Esophagus squamous epithelium (tissue), 5 donors: ENCODE measurements around the gene NR6A1. TPM values are rescaled to one million over a fixed set of nuclear protein-coding genes. Genes with fewer than 3 reads are reported as not detected.

Source experiments
- DNase-seq: peaks from one replicate; lab custom pipeline; 2025; lab: John Stamatoyannopoulos, UW
- H3K27ac ChIP-seq, 4 donors: fragments of 200-600 bp; sonication (generic); one replicate each; pipeline ENCODE4 v1.5.1; 2016 to 2019; ENCODE audit warnings: mild to moderate bottlenecking in 1 of 4
- H3K27me3 ChIP-seq, 4 donors: fragments of 200-600 bp; sonication (generic); 1 replicate in 3 of 4; 2 replicates in 1 of 4; pipeline versions ENCODE4 v1.5.1 to v1.6.0; 2017 to 2021; ENCODE audit warnings: antibody characterized with exemption in 1 of 4
- H3K36me3 ChIP-seq, 3 donors: fragments of 200-600 bp; sonication (generic); one replicate each; pipeline ENCODE4 v1.5.1; 2016 to 2019
- H3K4me1 ChIP-seq, 3 donors: fragments of 200-600 bp; sonication (generic); one replicate each; pipeline ENCODE4 v1.5.1; 2017 to 2019
- H3K4me3 ChIP-seq, 4 donors: fragments of 200-600 bp; sonication (generic); 1 replicate in 3 of 4; 2 replicates in 1 of 4; pipeline ENCODE4 v1.5.1; 2016 to 2019; ENCODE audit warnings: mild to moderate bottlenecking in 2 of 4, moderate library complexity in 1 of 4
- H3K9me3 ChIP-seq, 3 donors: fragments of 200-600 bp; sonication (generic); one replicate each; pipeline ENCODE4 v1.5.1; 2016 to 2019
- CTCF ChIP-seq, 6 experiments: fragments of 450-650 bp in 4 of 6; fragments of 200-600 bp in 2 of 6; sonication (generic) in 2 of 6; IDR thresholded peaks; one replicate each; pipeline ENCODE4 v1.5.1; 2016 to 2019; ENCODE audit warnings: antibody characterized with exemption in 6 of 6, mild to moderate bottlenecking in 4 of 6, moderate library complexity in 4 of 6
- POLR2A ChIP-seq, 4 donors: fragments of 450-650 bp; IDR thresholded peaks; one replicate each; pipeline ENCODE4 v1.6.1; 2017; ENCODE audit warnings: antibody characterized with exemption in 4 of 4, mild to moderate bottlenecking in 4 of 4, moderate library complexity in 3 of 4
- WGBS, 2 donors: methylation state at CpG; one replicate each; pipeline ENCODE4 v1.1.5; 2018; 5-methylcytosine and 5-hydroxymethylcytosine counted together
- intact Hi-C: fragments of 100-400 bp; cut with DNase I; formaldehyde crosslinking; loops from one replicate; pipeline ENCODE4 v1.15.0; 2022
- total RNA-seq, 4 donors: library from RNA; depleted of rRNA; stranded (reverse); fragments of >200 nt; gene quantifications; one replicate each; pipeline ENCODE4 v1.1.0, GENCODE V29; 2016
- donor health status: DM: yes; HTN: yes; CAD: no.

NR6A1 gene
- total RNA-seq, 4 donors from 2014 or later = 1.9 to 4.0 (median 2.7) TPM

DNA sequence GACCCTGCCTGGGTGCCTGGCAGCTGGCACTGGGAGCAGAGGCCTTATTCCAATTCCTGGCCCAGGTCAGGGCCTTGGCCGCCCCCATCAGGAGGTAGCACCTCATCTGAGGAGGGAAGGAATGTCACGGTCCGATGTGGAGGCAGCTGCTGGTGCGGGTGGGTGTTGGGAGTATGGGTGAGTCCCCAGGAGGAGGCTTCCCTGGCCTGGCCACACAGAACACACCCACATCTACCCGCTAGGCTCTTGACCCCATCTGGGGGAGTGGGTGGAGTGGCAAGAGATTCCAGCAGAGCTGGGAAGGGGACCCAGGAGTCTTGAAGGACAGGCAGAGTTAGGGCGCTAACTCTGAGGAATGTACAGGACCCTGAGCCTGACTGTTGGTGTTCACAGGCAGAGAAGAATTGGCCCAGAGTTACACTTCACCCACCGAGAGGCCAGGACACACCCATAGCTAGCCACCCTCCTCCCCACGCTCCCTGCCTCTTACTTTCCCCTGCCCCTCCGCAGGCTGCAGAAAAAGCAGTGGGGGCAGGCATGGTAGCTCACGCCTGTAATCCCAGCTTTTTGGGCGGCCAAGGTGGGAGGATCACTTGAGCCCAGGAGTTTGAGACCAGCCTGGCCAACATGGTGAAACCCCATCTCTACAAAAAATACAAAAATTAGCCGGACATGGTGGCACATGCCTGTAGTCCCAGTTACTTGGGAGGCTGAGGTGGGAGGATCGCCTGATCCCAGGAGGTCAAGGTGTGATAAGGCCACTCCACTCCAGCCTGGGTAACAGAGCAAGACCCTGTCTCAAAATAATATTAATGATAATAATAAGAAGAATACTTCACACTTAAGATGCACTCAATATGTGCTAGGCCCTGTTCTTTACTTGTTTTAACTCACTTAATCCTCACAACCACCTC, 11.8 kb upstream of the NR6A1 start:
- no peaks in the 10 kb centered on the region for H3K9me3 ChIP-seq
- DNase-seq = no peak
- no peak for TF ChIP-seq POLR2A (IDR thresholded peaks at IDR 0.05)
- no peak for TF ChIP-seq CTCF (IDR thresholded peaks at IDR 0.05)
- peak overlapping the region in 3 of 4 donors; percentile 27 to 72 (median 29) for H3K27ac ChIP-seq
- H3K36me3 ChIP-seq = peaks cover 0 to 5% (median 0%) of the 10 kb centered on the region in 3 donors
- no peaks in the 10 kb centered on the region for H3K27me3 ChIP-seq
- 84 to 93% methylated on average over 4 to 11 of the region's 13 CpGs for whole genome bisulfite sequencing, 2 donors
- no peak overlapping the region for H3K4me3 ChIP-seq
- intact Hi-C loops = no loop called here
- H3K4me1 ChIP-seq = peaks cover 0 to 59% (median 33%) of the 10 kb centered on the region in 3 donors

DNA sequence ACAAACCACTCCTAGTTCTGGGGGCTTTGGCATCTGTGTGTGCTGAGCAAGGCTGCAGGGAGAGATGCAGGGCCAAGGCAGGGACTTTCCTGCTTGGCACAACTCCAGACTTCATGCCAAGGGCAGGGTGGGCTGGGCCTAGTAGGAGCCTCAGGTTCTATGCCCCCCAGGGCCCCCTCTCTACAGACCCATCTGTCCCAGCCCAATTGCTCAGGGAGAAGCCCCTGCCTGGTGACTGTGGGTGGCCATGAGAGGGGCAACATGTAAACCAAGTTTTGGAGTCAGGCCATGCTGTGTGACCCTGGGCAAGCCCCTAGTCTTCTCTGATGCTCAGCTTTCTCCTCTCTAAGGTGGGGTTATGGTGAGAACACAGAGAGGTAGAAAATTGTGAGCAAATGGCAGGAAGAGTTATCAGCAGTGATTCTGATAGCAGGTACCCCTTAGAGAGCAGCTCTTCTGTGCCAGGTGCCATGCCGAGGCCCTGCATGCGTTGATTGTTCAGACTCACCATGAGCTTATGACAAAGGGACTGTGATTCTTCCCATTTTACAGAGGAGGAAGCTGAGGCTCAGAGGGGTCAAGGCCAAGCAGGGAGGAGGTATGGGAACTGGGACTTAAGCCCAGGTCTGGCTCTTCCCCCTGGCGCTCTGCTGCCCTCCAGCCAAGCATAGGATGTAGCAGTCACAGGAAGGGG, 11.0 kb upstream of the NR6A1 start:
- Histone ChIP-seq H3K27me3 (peaks cover 0 to 4% (median 0%) of the 10 kb centered on the region in 4 donors), H3K36me3 (peaks cover 0 to 3% (median 0%) of the 10 kb centered on the region in 3 donors), H3K9me3 (no peaks in the 10 kb centered on the region), H3K4me3 (no peak overlapping the region), H3K4me1 (peaks cover 4 to 67% (median 34%) of the 10 kb centered on the region in 3 donors), H3K27ac (peak overlapping the region in 3 of 4 donors; percentile 11 to 72 (median 29))
- no peak for DNase-seq
- WGBS, 2 donors = 64 to 65% methylated on average over 2 of the region's 3 CpGs
- intact Hi-C loops = no loop called here
- no peak for TF ChIP-seq POLR2A (IDR thresholded peaks at IDR 0.05)

DNA sequence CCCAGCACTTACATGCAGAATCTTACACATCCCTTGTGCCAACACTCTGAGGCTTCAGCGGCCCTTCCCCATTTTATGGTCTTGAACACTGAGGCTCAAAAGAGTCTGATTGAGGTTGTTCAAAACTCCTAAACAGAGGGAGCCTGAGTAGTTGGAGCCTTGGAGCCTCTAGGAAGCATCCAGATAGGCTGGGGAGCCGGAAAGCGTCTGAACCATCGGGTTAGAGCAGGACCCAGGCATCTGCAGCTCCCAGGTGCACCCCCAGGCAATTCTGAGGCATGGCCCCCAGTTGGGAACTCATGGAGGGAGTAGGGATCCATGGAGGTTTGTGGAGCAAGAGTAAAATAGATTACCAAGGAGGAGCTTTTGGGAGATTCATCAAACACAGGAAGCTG, 9.6 kb upstream of the NR6A1 start:
- H3K9me3 ChIP-seq = no peaks in the 10 kb centered on the region
- WGBS, 2 donors = 93 to 96% methylated on average over 2 to 3 of the region's 4 CpGs
- H3K27ac ChIP-seq = peak overlapping the region in 3 of 4 donors; percentile 52 to 80 (median 75)
- no peaks in the 10 kb centered on the region for H3K36me3 ChIP-seq
- H3K27me3 ChIP-seq = peaks cover 0 to 13% (median 0%) of the 10 kb centered on the region in 4 donors
- DNase-seq = no peak
- intact Hi-C loops = no loop called here
- TF ChIP-seq CTCF (IDR thresholded peaks at IDR 0.05) (no peak), POLR2A (IDR thresholded peaks at IDR 0.05) (no peak)
- H3K4me1 ChIP-seq = peaks cover 11 to 80% (median 34%) of the 10 kb centered on the region in 3 donors
- no peak overlapping the region for H3K4me3 ChIP-seq

- H3K27ac ChIP-seq = peak overlapping the region in 3 of 4 donors; percentile 52 to 80 (median 75)
- WGBS, 2 donors = 73 to 77% methylated on average over 3 to 9 of the region's 14 CpGs
- intact Hi-C loops = no loop called here
- no peaks in the 10 kb centered on the region for H3K9me3 ChIP-seq
- H3K4me3 ChIP-seq = peak overlapping the region in 1 of 4 donors; percentile 34
- no peak for DNase-seq
- TF ChIP-seq POLR2A (IDR thresholded peaks at IDR 0.05) (no peak), CTCF (IDR thresholded peaks at IDR 0.05) (no peak)
- no peaks in the 10 kb centered on the region for H3K36me3 ChIP-seq
- H3K4me1 ChIP-seq = peaks cover 11 to 80% (median 34%) of the 10 kb centered on the region in 3 donors
- peaks cover 0 to 13% (median 0%) of the 10 kb centered on the region in 4 donors for H3K27me3 ChIP-seq
Measured at GRCh38 chr9:124780060-124780756, 9.1 kb upstream of the NR6A1 start.

DNA sequence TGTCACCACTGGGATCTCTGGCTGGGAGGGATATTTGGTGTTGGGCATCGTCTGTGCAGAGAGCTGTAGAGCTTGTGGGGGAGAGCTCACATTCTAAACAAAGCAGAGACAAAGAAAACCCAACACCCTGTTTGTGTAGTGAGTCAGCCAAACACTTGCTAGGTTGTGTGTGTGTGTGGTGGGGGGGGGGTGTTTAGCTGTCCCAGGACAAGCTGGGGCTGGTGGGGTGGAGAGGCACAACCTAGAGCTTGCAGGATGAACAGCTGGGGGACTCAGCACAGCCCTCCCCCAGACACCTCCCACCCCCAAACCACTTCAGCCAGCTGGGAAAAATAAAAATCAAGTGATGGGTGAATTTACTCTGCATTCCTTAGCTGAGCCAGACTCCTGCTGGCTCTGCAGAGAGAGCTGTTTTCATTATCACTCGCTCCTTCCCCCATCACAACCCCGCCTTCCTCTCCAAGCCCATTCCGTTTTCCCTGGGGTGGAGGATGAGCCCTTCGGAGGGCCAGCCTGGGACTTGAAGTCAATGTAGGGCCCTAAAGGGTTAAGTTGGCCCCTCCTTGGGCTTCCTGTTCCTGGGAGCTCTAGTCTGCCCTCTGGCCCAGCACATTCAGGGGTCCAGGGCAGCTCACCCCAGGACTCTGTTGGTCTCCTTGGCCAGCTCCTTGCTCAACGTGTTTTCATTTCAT, 8.4 kb upstream of the NR6A1 start:
- intact Hi-C loops = no loop called here
- H3K27me3 ChIP-seq = peaks cover 0 to 13% (median 0%) of the 10 kb centered on the region in 4 donors
- no peaks in the 10 kb centered on the region for H3K9me3 ChIP-seq
- DNase-seq = no peak
- 14 to 22% methylated on average over 6 of the region's 6 CpGs for WGBS, 2 donors
- no peaks in the 10 kb centered on the region for H3K36me3 ChIP-seq
- TF ChIP-seq POLR2A (IDR thresholded peaks at IDR 0.05) (no peak), CTCF (IDR thresholded peaks at IDR 0.05) (no peak)
- H3K4me3 ChIP-seq = peak overlapping the region in 1 of 4 donors; percentile 34
- H3K27ac ChIP-seq = peak overlapping the region in 3 of 4 donors; percentile 52 to 80 (median 75)
- H3K4me1 ChIP-seq = peaks cover 15 to 84% (median 37%) of the 10 kb centered on the region in 3 donors
